ENCODE results near the gene SGCD.

SGCD gene

DNA sequence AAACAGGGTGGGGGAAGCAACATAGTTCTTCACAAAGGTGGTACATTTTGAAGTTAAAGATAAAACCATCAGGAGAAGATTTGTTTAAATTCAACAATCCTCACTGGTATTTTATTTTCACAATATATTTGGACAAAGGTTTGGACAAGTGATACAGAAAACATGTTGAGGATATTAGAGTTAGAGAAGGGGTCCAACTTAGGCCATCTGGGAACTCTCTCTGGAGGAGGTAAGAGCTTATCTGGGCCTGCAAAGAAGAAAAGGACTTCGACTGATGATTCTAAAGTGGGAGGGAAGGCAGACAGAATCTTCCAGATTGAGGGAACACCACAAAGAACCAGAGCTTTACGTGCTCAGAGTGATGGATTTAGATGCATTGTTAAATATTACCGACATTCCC lies 58.5 kb downstream of the SGCD start:
- Histone ChIP-seq H3K4ac (ENCODE audit: low read depth in 1 of 2, low read length in 2 of 2) (no peak overlapping the region), H3K27ac (ENCODE audit: low read length, poor library complexity, severe bottlenecking) (no peak overlapping the region), H4K8ac (ENCODE audit: low read length) (no peak overlapping the region), H3K9ac (ENCODE audit: low read length) (no peak overlapping the region), H3K79me1 (replicated peaks; ENCODE audit: low read length, poor library complexity, severe bottlenecking) (no peaks in the 10 kb centered on the region), H3K27me3 (ENCODE audit: control insufficient read depth in 1 of 2, insufficient read depth in 1 of 2, low read length in 2 of 2) (no peaks in the 10 kb centered on the region), H3K9me3 (ENCODE audit: control insufficient read depth, low read length) (no peaks in the 10 kb centered on the region), H3K4me2 (ENCODE audit: low read length, poor library complexity, severe bottlenecking) (no peak overlapping the region), H3K4me1 (ENCODE audit: control insufficient read depth, insufficient read depth, low read depth, low read length) (peaks cover 1% of the 10 kb centered on the region), H3K36me3 (ENCODE audit: control insufficient read depth in 1 of 2, insufficient read depth in 2 of 2, low read depth in 1 of 2, low read length in 2 of 2) (no peaks in the 10 kb centered on the region), H2BK12ac (ENCODE audit: low read length in 2 of 2) (no peak overlapping the region), H2AK5ac (ENCODE audit: low read length, severe bottlenecking) (no peak overlapping the region), H2AFZ (ENCODE audit: low read depth, low read length) (no peak overlapping the region), H3K23ac (ENCODE audit: low read length in 2 of 2) (no peak overlapping the region), H2BK120ac (ENCODE audit: low read depth, low read length) (no peak overlapping the region), H2BK15ac (ENCODE audit: low read depth, poor library complexity, severe bottlenecking) (no peak overlapping the region), H2BK5ac (ENCODE audit: low read depth, low read length, poor library complexity, severe bottlenecking) (no peak overlapping the region), H3K18ac (ENCODE audit: low read depth in 1 of 2, low read length in 2 of 2) (no peak overlapping the region), H3K4me3 (ENCODE audit: insufficient read depth in 1 of 2, low read depth in 1 of 2, low read length in 2 of 2) (no peak overlapping the region), H3K14ac (ENCODE audit: low read length in 2 of 2) (no peak overlapping the region), H4K91ac (ENCODE audit: low read length) (no peak overlapping the region)
- 87% methylated on average over 3 of the region's 3 CpGs for whole genome bisulfite sequencing
- no peak for DNase-seq

DNA sequence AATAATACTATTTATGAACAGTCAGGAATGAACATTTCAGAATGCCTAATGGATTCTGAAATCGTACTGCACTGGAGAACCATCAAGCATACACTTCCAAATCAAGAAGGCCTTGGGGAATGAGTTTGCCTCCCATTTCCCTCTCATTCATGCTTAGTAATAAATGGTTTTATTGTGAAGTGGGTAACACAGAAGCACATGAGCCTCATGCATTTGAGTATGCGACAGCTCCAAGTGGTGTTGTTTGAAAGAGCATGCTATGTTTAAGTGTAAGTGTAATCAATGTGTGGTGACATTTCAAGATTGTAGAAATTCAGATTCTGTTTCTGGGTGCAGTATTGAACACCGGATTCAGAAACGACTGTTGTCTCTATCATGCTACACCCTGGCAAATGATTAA lies 60.0 kb downstream of the SGCD start:
- no peaks in the 10 kb centered on the region for H3K27me3 ChIP-seq (ENCODE audit: control insufficient read depth in 1 of 2, insufficient read depth in 1 of 2, low read length in 2 of 2)
- no peaks in the 10 kb centered on the region for H3K36me3 ChIP-seq (ENCODE audit: control insufficient read depth in 1 of 2, insufficient read depth in 2 of 2, low read depth in 1 of 2, low read length in 2 of 2)
- H3K9ac ChIP-seq (ENCODE audit: low read length), result no peak overlapping the region
- no peak overlapping the region for H3K4me2 ChIP-seq (ENCODE audit: low read length, poor library complexity, severe bottlenecking)
- H3K4me3 ChIP-seq (ENCODE audit: insufficient read depth in 1 of 2, low read depth in 1 of 2, low read length in 2 of 2), result no peak overlapping the region
- no peak overlapping the region for H2BK15ac ChIP-seq (ENCODE audit: low read depth, poor library complexity, severe bottlenecking)
- H3K9me3 ChIP-seq (ENCODE audit: control insufficient read depth, low read length), result no peaks in the 10 kb centered on the region
- H2AK5ac ChIP-seq (ENCODE audit: low read length, severe bottlenecking), result no peak overlapping the region
- no peak overlapping the region for H3K14ac ChIP-seq (ENCODE audit: low read length in 2 of 2)
- H3K23ac ChIP-seq (ENCODE audit: low read length in 2 of 2), result no peak overlapping the region
- no peak overlapping the region for H2AFZ ChIP-seq (ENCODE audit: low read depth, low read length)
- no peak overlapping the region for H2BK5ac ChIP-seq (ENCODE audit: low read depth, low read length, poor library complexity, severe bottlenecking)
- 82% methylated on average over 2 of the region's 4 CpGs for WGBS
- no peaks in the 10 kb centered on the region for H3K79me1 ChIP-seq (replicated peaks; ENCODE audit: low read length, poor library complexity, severe bottlenecking)
- no peak overlapping the region for H2BK12ac ChIP-seq (ENCODE audit: low read length in 2 of 2)
- H4K8ac ChIP-seq (ENCODE audit: low read length), result no peak overlapping the region
- H3K4me1 ChIP-seq (ENCODE audit: control insufficient read depth, insufficient read depth, low read depth, low read length), result peaks cover 1% of the 10 kb centered on the region
- H2BK120ac ChIP-seq (ENCODE audit: low read depth, low read length), result no peak overlapping the region
- no peak overlapping the region for H4K91ac ChIP-seq (ENCODE audit: low read length)
- no peak overlapping the region for H3K18ac ChIP-seq (ENCODE audit: low read depth in 1 of 2, low read length in 2 of 2)
- DNase-seq, result no peak
- H3K27ac ChIP-seq (ENCODE audit: low read length, poor library complexity, severe bottlenecking), result no peak overlapping the region
- H3K4ac ChIP-seq (ENCODE audit: low read depth in 1 of 2, low read length in 2 of 2), result no peak overlapping the region

DNA sequence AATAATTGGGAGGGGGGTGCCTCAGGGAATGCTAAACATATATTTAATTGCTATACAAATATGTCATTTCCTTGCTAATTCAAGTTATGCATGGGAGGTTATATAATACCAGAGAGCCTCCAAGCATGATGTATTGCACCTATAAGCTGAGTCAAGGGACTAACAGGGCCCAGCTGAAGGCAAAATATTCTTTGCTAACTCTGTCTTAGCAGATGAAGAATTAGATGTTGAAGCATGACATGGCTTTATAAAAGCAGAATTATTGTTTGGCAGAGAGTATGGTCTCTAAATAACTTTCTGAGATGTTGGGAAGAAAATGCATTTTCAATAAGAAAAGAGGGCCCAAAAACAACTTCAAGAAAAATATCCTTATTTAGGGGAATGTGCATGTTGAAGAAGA lies 60.4 kb downstream of the SGCD start:
- Histone ChIP-seq H2AK5ac (ENCODE audit: low read length, severe bottlenecking) (no peak overlapping the region), H3K14ac (ENCODE audit: low read length in 2 of 2) (no peak overlapping the region), H4K91ac (ENCODE audit: low read length) (no peak overlapping the region), H3K9me3 (ENCODE audit: control insufficient read depth, low read length) (no peaks in the 10 kb centered on the region), H3K9ac (ENCODE audit: low read length) (no peak overlapping the region), H3K27me3 (ENCODE audit: control insufficient read depth in 1 of 2, insufficient read depth in 1 of 2, low read length in 2 of 2) (no peaks in the 10 kb centered on the region), H3K4me1 (ENCODE audit: control insufficient read depth, insufficient read depth, low read depth, low read length) (peaks cover 1% of the 10 kb centered on the region), H3K27ac (ENCODE audit: low read length, poor library complexity, severe bottlenecking) (no peak overlapping the region), H2BK15ac (ENCODE audit: low read depth, poor library complexity, severe bottlenecking) (no peak overlapping the region), H2BK5ac (ENCODE audit: low read depth, low read length, poor library complexity, severe bottlenecking) (no peak overlapping the region), H3K18ac (ENCODE audit: low read depth in 1 of 2, low read length in 2 of 2) (no peak overlapping the region), H2AFZ (ENCODE audit: low read depth, low read length) (no peak overlapping the region), H3K23ac (ENCODE audit: low read length in 2 of 2) (no peak overlapping the region), H2BK120ac (ENCODE audit: low read depth, low read length) (no peak overlapping the region), H3K36me3 (ENCODE audit: control insufficient read depth in 1 of 2, insufficient read depth in 2 of 2, low read depth in 1 of 2, low read length in 2 of 2) (no peaks in the 10 kb centered on the region), H3K4me2 (ENCODE audit: low read length, poor library complexity, severe bottlenecking) (no peak overlapping the region), H2BK12ac (ENCODE audit: low read length in 2 of 2) (no peak overlapping the region), H3K4me3 (ENCODE audit: insufficient read depth in 1 of 2, low read depth in 1 of 2, low read length in 2 of 2) (no peak overlapping the region), H3K4ac (ENCODE audit: low read depth in 1 of 2, low read length in 2 of 2) (no peak overlapping the region), H4K8ac (ENCODE audit: low read length) (no peak overlapping the region), H3K79me1 (replicated peaks; ENCODE audit: low read length, poor library complexity, severe bottlenecking) (no peaks in the 10 kb centered on the region)
- no peak for DNase-seq

DNA sequence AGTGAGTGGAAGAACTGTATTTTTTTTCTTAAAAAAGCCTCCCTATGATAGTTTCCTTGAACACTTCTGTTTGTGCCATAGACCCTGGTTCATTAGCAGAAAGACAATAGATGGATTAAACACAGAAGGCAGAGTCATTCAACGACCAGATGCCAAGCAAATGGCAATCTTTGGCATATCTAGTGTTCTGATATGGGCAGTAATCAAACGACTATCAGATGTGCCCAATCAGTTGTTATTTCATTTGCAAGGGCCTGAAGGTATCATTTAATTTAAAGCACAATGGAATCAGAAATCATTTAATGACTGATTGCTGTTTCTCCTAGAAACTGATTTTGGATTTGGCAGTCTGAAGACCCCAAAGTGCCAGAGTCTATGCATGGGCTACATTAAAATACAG lies 61.3 kb downstream of the SGCD start:
- Histone ChIP-seq H3K4me2 (ENCODE audit: low read length, poor library complexity, severe bottlenecking) (no peak overlapping the region), H3K18ac (ENCODE audit: low read depth in 1 of 2, low read length in 2 of 2) (no peak overlapping the region), H3K4me3 (ENCODE audit: insufficient read depth in 1 of 2, low read depth in 1 of 2, low read length in 2 of 2) (no peak overlapping the region), H4K8ac (ENCODE audit: low read length) (no peak overlapping the region), H3K4ac (ENCODE audit: low read depth in 1 of 2, low read length in 2 of 2) (no peak overlapping the region), H2BK12ac (ENCODE audit: low read length in 2 of 2) (no peak overlapping the region), H3K27me3 (ENCODE audit: control insufficient read depth in 1 of 2, insufficient read depth in 1 of 2, low read length in 2 of 2) (no peaks in the 10 kb centered on the region), H2AFZ (ENCODE audit: low read depth, low read length) (no peak overlapping the region), H3K23ac (ENCODE audit: low read length in 2 of 2) (no peak overlapping the region), H3K14ac (ENCODE audit: low read length in 2 of 2) (no peak overlapping the region), H3K9me3 (ENCODE audit: control insufficient read depth, low read length) (no peaks in the 10 kb centered on the region), H3K9ac (ENCODE audit: low read length) (no peak overlapping the region), H3K4me1 (ENCODE audit: control insufficient read depth, insufficient read depth, low read depth, low read length) (peaks cover under 1% of the 10 kb centered on the region), H2BK120ac (ENCODE audit: low read depth, low read length) (no peak overlapping the region), H3K27ac (ENCODE audit: low read length, poor library complexity, severe bottlenecking) (no peak overlapping the region), H3K36me3 (ENCODE audit: control insufficient read depth in 1 of 2, insufficient read depth in 2 of 2, low read depth in 1 of 2, low read length in 2 of 2) (no peaks in the 10 kb centered on the region), H2AK5ac (ENCODE audit: low read length, severe bottlenecking) (no peak overlapping the region), H3K79me1 (replicated peaks; ENCODE audit: low read length, poor library complexity, severe bottlenecking) (no peaks in the 10 kb centered on the region), H2BK15ac (ENCODE audit: low read depth, poor library complexity, severe bottlenecking) (no peak overlapping the region), H4K91ac (ENCODE audit: low read length) (no peak overlapping the region), H2BK5ac (ENCODE audit: low read depth, low read length, poor library complexity, severe bottlenecking) (no peak overlapping the region)
- no peak for DNase-seq
- 47% methylated on average over 2 of the region's 2 CpGs for WGBS

Measured in mesenchymal stem cell (in vitro differentiated cells and primary cell).